A549 (cell line): Measurements from ENCODE around the gene ACVR1C.

Experiments
- CEBPB ChIP-seq, 2 experiments: fragments of >200 bp in 1 of 2; sonication (Bioruptor Twin) in 1 of 2; formaldehyde crosslinking in 1 of 2; IDR thresholded peaks; 2 replicates each; pipeline ENCODE4 v1.6.1; 2012 to 2016
- FOSL2 ChIP-seq, 2 experiments: fragments of 450-650 bp in 1 of 2; fragments of >200 bp in 1 of 2; sonication (Bioruptor Twin) in 1 of 2; formaldehyde crosslinking; IDR thresholded peaks; 2 replicates each; pipeline versions ENCODE4 v1.5.0 to v1.6.1; 2016 to 2020; ENCODE audit warnings: mild to moderate bottlenecking in 1 of 2, moderate library complexity in 1 of 2
- MAFK ChIP-seq: fragments of 450-650 bp; IDR thresholded peaks from 2 replicates; pipeline ENCODE4 v1.6.1; 2014; ENCODE audit not compliant: partially characterized antibody
- TF ChIP-seq, protein P1 (sequence below): fragments of >200 bp; sonication (Bioruptor Twin); formaldehyde crosslinking; IDR thresholded peaks from 3 replicates; pipeline ENCODE4 v1.5.1; 2016

- TF ChIP-seq CEBPB (IDR thresholded peaks at IDR 0.05) (no peak), FOSL2 (IDR thresholded peaks at IDR 0.05) (no peak), FOSL2 (CRISPR knock-in tag; IDR thresholded peaks at IDR 0.05) (no peak), MAFK (no peak)
- TF ChIP-seq, protein P1, sequence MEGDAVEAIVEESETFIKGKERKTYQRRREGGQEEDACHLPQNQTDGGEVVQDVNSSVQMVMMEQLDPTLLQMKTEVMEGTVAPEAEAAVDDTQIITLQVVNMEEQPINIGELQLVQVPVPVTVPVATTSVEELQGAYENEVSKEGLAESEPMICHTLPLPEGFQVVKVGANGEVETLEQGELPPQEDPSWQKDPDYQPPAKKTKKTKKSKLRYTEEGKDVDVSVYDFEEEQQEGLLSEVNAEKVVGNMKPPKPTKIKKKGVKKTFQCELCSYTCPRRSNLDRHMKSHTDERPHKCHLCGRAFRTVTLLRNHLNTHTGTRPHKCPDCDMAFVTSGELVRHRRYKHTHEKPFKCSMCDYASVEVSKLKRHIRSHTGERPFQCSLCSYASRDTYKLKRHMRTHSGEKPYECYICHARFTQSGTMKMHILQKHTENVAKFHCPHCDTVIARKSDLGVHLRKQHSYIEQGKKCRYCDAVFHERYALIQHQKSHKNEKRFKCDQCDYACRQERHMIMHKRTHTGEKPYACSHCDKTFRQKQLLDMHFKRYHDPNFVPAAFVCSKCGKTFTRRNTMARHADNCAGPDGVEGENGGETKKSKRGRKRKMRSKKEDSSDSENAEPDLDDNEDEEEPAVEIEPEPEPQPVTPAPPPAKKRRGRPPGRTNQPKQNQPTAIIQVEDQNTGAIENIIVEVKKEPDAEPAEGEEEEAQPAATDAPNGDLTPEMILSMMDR = no peak
Observed at GRCh38 chr2:157477919-157478318, 150.7 kb downstream of the ACVR1C start.
